GM21737 (cell line): ENCODE results near the gene P2RY6.

Source experiments
- ATAC-seq: cut with Tn5 transposase; IDR thresholded peaks from one replicate; pipeline ENCODE4 v1.9.1; 2021; ENCODE audit warnings: mild to moderate bottlenecking, moderate library complexity; ENCODE audit not compliant: unreplicated experiment

The P2RY6 gene

GRCh38 chr11:73314117-73314961 lies 42.2 kb downstream of the P2RY6 start:
- no peak for ATAC-seq

- ATAC-seq, result no peak
Observed at GRCh38 chr11:73315293-73316020, 43.3 kb downstream of the P2RY6 start.

GRCh38 chr11:73316422-73316821 lies 44.3 kb downstream of the P2RY6 start:
- ATAC-seq, result no peak

GRCh38 chr11:73317373-73317772 lies 45.2 kb downstream of the P2RY6 start:
- no peak for ATAC-seq

GRCh38 chr11:73317803-73318202 lies 45.7 kb downstream of the P2RY6 start:
- ATAC-seq, result no peak

GRCh38 chr11:73318501-73319011 lies 46.4 kb downstream of the P2RY6 start:
- ATAC-seq, result no peak

GRCh38 chr11:73320763-73321603 lies 48.8 kb downstream of the P2RY6 start:
- no peak for ATAC-seq

GRCh38 chr11:73321604-73322381 lies 49.7 kb downstream of the P2RY6 start:
- no peak for ATAC-seq

GRCh38 chr11:73322382-73323306 lies 50.5 kb downstream of the P2RY6 start:
- no peak for ATAC-seq

- no peak for ATAC-seq
Observed at GRCh38 chr11:73323464-73323863, 51.3 kb downstream of the P2RY6 start.

GRCh38 chr11:73324116-73324515 lies 52.0 kb downstream of the P2RY6 start:
- no peak for ATAC-seq

GRCh38 chr11:73324665-73325035 lies 52.5 kb downstream of the P2RY6 start:
- ATAC-seq, result no peak

- peak; percentile 49 for ATAC-seq
Observed at GRCh38 chr11:73325036-73325981, 53.2 kb downstream of the P2RY6 start.

GRCh38 chr11:73326929-73327811 lies 55.0 kb downstream of the P2RY6 start:
- no peak for ATAC-seq

GRCh38 chr11:73327812-73328364 lies 55.8 kb downstream of the P2RY6 start:
- no peak for ATAC-seq

GRCh38 chr11:73330569-73331093 lies 58.5 kb downstream of the P2RY6 start:
- no peak for ATAC-seq
